Omental fat pad (tissue), 4 donors: Measurements from ENCODE around the gene CLSTN2. TPM values are rescaled to one million over a fixed set of nuclear protein-coding genes. Genes with fewer than 3 reads are reported as not detected.

Source experiments
- ATAC-seq: fragments of 150-250 bp; one replicate; pipeline ENCODE4 v1.9.1; 2016; ENCODE audit warnings: mild to moderate bottlenecking, moderate library complexity; ENCODE audit not compliant: low FRiP score
- DNase-seq: peaks from one replicate; pipeline ENCODE4 v3.0.0-alpha.2; 2019; ENCODE audit warnings: low spot score
- total RNA-seq, 4 donors: library from RNA; depleted of rRNA; stranded (reverse); fragments of >200 nt; gene quantifications; one replicate each; pipeline ENCODE4 v1.1.0, GENCODE V29; 2016
- TF ChIP-seq, protein P1 (sequence below), 3 donors: fragments of 450-650 bp; IDR thresholded peaks; one replicate each; pipeline ENCODE4 v1.5.1; 2016 to 2017; ENCODE audit warnings: antibody characterized with exemption in 3 of 3, mild to moderate bottlenecking in 3 of 3, moderate library complexity in 2 of 3

Gene CLSTN2
- total RNA-seq, 4 donors from 2014 or later: 20.0 to 40.5 (median 37.8) TPM

DNA sequence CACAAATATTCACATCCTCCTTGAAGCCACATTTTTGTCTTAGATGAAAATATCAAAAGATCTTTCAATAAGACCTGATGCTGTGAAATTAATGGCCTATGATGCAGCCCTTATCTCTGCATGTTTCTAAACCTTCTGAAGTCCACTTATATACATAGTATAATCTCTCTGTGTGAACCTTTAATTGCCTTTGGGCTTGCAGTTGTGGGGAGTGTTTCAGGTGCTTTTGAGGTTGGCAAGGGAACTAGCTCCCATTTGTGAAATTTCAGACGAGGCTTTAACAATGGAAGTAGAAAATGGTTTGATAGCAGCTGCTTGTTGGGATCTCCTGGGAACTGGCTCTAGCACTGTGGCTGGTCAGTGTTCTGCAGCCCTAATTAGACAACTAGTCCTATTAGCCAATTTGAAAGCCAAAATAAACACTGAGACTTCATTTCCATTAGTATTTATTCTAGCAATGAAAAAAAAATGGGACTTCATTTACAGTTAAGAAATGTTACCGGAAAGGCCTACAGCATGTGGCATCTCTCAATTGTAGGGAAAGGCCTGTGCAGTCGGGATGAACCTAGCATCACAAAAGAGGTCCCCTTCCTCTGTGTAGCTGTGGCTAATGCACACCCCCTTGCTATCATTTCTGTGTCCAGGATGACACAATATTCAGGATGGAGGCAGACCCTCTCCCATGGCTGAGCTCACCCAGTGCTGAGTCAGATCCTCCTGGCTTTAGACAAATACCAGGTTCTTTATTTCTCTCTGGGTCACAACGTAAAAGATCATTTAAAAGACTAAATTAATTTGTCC, 602.1 kb downstream of the CLSTN2 start:
- DNase-seq: no peak
- no peak for ATAC-seq
- TF ChIP-seq, protein P1, sequence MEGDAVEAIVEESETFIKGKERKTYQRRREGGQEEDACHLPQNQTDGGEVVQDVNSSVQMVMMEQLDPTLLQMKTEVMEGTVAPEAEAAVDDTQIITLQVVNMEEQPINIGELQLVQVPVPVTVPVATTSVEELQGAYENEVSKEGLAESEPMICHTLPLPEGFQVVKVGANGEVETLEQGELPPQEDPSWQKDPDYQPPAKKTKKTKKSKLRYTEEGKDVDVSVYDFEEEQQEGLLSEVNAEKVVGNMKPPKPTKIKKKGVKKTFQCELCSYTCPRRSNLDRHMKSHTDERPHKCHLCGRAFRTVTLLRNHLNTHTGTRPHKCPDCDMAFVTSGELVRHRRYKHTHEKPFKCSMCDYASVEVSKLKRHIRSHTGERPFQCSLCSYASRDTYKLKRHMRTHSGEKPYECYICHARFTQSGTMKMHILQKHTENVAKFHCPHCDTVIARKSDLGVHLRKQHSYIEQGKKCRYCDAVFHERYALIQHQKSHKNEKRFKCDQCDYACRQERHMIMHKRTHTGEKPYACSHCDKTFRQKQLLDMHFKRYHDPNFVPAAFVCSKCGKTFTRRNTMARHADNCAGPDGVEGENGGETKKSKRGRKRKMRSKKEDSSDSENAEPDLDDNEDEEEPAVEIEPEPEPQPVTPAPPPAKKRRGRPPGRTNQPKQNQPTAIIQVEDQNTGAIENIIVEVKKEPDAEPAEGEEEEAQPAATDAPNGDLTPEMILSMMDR (IDR thresholded peaks at IDR 0.05): no peak

DNA sequence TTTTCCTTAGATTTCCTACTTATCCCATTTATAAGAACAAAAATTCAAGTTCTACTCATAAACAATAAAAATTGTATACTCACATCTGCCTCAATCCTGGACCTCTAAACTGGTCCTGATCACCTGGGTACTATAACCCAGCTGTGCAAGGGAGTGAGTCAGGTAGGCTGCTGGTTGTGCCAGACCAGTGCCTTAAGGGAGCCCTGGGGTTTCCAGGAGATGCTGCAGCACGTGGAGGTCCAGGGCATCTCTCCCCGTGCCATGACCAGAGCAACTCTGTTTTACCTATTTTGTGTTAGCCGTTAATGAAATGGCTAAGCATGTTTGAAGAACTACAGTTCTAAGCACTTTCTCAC, 602.7 kb downstream of the CLSTN2 start:
- DNase-seq (no peak), ATAC-seq (no peak)
- TF ChIP-seq, protein P1 (IDR thresholded peaks at IDR 0.05): no peak

DNA sequence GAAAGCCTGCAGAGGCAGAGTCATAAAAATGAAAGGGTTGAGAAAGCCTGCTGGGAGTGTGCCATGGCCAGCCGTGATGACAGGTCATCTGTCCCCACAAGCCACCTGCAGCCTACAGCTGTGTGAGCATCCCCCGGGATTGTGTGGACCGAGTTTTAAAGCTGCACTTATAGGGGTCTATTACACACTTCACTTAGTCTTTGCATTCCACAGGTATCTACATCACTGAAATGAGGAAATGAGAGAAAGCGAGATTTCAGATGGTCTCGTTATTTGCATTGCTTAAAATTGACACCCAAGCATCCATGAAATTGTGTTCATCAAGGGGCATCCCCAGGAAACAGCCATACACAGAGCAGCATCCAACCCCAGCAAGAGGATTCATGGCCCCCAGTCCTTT, 605.3 kb downstream of the CLSTN2 start:
- DNase-seq (no peak), ATAC-seq (no peak)
- TF ChIP-seq, protein P1 (IDR thresholded peaks at IDR 0.05): no peak

DNA sequence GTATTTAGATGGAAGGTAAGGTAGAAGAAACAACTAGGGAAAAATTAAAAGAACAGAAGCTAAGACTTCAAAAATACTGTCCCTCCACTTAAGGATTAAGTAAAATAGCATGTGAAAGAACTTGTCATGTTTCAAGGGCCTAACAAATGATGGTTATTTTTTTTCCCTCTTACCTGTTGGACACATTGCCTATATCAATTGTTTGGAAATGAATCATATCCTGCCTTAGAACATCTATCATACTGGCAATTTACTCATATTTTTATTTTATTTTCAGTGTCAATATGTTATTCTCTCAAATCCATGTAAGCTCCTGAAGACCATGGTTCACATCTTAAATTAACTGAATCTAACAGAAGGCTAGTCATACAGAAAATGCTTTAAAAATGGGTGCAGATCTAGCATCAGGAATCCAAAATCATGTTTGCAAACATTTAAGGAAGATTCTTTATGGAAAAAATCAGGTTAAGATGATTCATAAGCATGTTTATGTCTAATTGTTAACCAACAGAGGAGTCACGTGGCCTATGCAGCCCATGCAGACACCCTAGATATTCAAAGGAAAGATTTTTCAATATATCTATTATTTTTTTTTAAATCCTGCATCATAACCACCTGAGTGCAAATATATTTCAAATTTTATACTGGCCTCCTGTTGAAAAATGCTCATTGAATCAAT, 607.1 kb downstream of the CLSTN2 start:
- TF ChIP-seq, protein P1 (IDR thresholded peaks at IDR 0.05): no peak
- DNase-seq (no peak), ATAC-seq (no peak)

DNA sequence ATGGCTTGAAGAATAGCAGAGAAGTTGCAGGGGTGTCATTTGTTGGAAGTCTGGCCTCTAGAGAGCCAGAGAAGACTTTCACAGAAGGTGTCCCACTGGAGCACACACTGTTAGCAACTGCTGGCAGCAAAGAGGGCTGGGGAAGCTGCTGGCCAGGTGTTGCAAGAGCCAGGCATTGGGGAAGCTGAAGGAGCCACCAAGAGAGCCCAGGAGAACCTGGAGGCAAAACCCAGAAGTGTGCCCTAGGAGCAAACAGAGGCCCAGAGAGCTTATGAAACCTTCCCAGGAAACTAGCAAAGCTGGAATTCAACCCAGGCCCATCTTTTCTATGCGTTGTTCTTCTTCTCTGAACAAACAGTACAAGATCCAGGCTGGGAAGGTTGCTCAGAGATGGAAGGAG, 610.2 kb downstream of the CLSTN2 start:
- TF ChIP-seq, protein P1 (IDR thresholded peaks at IDR 0.05): no peak
- DNase-seq: no peak
- ATAC-seq: no peak

DNA sequence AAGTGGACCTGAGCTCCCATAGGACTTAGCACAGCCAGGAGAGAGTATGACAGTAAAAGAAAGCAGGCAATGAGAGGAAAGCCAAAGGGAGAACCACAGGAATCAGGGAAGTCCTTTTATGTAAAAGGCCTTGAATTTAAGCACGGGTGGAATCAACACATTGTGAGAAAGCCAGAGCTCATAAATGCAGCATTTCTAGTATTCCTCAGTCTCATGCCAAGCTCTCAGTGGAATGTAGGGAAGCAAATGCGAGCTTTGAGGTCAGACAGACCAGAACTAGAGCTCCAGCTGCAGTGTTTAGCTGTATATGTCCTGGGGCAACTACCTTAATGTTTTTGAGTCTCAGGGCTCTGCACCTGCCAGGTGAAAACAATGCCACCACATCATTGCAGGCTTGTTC, 610.8 kb downstream of the CLSTN2 start:
- ATAC-seq (no peak), DNase-seq (no peak)
- TF ChIP-seq, protein P1 (IDR thresholded peaks at IDR 0.05): no peak

DNA sequence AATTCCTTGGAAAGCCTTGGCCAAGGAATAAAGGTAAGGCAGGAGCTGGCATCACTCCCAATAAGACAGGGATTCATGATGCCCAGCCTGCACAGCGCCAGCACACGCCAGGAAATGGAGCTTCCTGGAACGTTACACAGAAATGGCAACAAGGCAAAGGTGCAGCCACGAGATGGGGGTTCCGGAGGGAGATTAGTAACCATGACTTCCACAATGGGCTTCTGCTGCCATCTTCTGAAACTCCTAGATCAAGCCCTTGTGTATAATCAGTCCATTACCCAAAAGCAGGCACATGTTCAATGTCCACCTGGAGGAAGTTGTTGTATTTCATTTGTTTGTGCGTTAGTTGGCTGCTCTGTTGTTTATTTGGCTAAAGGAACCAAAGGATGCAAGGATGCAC, 611.7 kb downstream of the CLSTN2 start:
- DNase-seq (no peak), ATAC-seq (no peak)
- TF ChIP-seq, protein P1 (IDR thresholded peaks at IDR 0.05): no peak
